Hematopoietic multipotent progenitor cell treated with erythropoietin and hydrocortisone succinate and interleukin-3 and kit ligand, for 17 days (in vitro differentiated cells): Measurements from ENCODE around the gene NMB.
A peak's percentile ranks its signal among the peaks of the same experiment; 100 is the strongest.
"Not testable (repeated sequence)": the region's sequence is repeated elsewhere in the genome, so short reads cannot be mapped to it uniquely, and the experiment has no call there.

Source experiments
- DNase-seq: peaks from one replicate; pipeline ENCODE4 v3.0.0-alpha.2; 2015; ENCODE audit warnings: low spot score

The NMB gene, protein sequence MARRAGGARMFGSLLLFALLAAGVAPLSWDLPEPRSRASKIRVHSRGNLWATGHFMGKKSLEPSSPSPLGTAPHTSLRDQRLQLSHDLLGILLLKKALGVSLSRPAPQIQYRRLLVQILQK

DNA sequence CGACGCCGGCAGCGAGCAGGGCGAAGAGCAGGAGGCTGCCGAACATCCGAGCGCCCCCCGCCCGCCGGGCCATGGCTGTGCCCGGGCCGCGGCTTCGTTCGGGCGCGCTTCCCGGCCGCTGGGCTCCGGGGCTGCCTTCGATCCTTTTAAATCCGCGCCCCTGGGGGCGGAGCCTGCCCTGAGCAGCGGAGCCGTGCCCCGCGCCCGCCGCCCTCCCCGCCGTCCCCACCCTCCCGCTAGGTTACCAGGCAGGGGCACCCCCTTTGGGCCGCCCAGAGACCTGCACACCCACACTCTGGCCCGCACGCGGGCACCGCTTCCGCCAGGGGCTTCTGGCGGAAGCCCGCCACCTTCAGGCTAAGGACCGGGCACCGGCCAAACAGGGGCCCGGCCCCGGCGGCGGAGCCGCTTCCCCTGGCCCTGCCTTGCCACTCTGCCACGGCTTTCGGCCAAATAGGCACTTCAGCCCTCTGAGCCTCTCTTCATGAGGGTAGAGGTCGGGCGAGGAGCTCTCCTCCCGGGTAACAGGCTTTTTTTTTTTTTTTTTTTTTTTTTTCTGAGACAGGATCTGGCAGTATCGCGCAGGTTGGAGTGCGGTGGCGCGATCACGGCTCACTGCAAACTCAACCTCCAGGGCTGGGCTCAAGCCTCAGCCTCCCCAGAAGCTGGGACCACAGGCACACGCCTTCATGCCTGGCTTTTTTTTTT, at the start of gene NMB:
TSS of gene NMB (minus strand) at position 120 of the 708 bp plus-strand sequence. CDS start at position 73, 47 bp downstream.
- peak; percentile 76 for DNase-seq

DNA sequence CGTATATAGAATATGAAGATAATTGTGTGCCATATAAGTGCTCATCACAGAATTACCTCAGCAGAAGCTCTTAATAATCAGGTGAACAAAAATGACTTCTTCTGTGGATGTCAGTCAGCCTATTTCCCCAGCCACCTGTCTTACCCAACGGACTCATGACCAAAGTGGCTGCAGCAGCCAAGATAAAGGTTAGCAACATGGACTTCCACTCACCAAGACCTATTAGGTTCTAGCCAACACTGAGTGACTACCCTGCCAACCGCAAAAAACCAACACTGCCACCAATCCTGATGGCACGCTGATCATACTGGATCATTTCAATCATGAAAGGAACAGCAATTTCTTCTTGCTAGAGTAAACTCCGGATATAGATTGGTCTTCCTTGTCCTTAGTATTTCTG, 45.8 kb upstream of the NMB start:
- no peak for DNase-seq

DNA sequence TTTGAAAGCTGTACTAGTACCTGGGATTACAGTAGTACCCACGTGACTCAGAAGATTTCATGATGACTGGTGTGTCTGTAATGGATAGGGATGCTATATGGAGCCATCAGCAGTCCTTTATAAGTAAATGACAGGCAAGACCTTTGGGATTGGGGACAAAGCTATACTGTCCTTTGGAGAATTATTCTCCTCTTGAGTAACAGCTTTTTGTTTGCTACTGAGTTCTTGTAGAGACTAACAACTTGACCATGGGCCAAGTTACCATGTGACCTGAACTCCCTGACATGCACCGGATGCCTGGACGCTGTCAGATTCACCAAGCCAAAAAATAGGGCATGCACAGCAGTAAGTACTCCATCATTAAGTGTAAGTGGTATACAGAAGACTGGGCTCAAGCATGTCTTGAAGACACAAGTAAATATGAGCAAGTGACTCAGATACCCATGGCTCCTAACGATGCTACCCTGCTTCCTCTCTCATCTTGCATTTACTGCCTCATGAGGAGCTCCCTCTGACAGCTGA, 45.0 kb upstream of the NMB start:
- no peak for DNase-seq

DNA sequence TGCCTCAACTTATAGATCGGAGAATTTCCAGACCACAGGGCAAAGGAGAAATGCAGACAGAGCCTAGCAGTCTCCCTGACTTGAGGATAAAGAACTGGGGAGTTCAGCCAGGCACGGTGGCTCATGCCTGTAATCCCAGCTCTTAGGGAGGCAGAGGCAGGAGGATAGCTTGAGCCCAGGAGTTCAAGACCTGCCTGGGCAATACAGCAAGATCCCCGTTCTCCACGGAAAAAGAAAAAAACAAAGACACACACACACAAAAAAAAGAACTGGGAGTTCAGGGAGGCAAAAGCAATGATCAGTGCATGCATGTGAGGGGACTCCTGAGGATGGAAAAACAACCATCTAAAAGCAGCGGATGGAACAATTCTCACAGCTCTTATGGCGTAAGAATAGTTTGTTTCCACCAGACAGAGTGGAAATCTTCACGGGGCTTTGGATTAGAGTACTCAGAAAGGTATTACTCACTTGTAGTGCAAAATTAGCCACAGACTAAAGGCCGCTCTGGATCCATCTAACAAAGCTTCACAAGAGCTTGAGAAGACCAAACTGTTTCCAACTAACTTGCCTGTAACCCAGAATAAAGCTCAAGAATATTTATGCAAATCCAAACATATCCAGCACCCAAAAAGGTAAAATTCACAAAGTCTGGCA, 41.7 kb upstream of the NMB start:
- no peak for DNase-seq

DNA sequence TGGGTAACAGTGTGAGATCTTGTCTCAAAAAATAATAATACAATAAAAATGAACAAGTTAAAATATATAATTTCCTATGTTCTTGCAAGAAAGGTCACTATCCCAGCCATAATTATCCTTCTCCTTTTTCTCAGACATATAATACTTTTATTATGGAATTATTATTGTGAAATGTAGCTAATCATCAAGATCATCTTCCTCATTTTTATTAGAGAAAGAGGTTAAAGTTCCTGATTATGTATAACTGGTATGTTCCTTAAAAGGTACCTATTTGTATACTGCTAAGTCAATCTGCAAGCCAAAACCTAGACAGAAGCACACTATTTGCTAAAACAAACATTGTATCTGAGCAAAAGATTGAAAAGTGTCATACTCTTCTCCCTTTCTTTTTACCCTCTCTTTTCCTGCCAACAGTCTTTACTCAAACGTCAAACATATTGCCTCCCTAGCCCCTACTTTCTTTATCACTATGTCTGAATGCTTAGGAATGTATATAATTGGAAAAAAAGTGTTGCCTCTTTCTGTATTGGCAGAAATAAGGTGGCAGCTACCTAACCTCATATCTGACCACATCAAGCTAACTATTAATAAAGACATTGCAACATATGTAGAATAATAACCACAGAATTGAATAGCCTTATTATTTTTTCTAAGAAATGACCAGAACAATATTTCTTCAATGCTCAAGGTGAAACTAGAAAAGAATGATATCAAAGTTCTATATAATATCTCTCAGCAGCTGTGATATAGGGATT, 39.4 kb upstream of the NMB start:
- no peak for DNase-seq

DNA sequence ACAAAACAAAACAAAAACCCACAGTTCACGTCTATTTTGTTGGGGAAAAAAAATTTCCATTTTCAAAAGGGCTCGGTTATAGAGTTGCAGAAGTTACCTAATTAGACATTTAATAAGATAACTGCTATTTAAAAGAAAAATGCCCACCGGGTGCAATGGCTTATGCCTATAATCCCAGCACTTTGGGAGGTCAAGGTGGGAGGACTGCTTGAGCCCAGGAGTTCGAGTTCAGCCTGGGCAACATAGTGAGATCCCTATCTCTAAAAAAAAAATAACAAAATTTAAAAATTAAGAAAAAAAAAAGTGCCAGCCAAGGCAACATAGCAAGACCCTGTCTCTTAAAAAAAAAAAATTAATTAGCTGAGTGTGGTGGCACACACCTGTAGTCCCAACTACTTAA, 38.8 kb upstream of the NMB start:
- DNase-seq = no peak

DNA sequence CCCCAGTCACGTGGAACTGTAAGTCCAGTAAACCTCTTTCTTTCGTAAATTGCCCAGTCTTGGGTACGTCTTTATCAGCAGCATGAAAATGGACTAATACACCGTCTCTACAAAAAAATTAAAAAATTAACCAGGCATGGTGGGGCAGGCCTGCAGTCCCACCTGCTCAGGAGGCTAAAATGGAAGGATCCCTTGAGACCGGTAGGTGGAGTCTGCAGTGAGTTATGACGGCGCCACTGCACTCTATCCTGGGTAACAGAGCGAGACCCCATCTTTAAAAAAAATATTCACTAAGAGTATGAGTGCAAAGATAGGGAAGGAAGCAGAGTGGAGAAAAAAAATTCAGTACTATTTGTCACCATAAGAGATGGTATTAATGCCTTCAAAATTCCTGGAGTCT, 32.3 kb upstream of the NMB start:
- no peak for DNase-seq

DNA sequence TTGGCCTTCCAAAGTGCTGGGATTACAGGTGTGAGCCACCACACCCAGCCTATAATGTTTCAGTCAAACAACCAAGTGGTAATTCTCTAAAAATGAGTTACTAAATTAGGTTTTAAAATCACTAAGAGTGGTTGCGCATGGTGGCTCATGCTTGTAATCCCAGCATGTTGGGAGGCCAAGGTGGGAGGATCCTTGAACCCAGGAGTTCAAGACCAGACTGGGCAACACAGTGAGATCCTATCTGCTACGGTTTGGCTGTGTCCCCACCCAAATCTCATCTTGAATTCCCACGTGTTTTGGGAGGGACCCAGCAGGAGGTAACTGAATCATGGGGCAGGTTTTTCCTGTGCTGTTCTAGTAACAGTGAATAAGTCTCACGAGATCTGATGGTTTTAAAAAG, 31.9 kb upstream of the NMB start:
- no peak for DNase-seq

DNA sequence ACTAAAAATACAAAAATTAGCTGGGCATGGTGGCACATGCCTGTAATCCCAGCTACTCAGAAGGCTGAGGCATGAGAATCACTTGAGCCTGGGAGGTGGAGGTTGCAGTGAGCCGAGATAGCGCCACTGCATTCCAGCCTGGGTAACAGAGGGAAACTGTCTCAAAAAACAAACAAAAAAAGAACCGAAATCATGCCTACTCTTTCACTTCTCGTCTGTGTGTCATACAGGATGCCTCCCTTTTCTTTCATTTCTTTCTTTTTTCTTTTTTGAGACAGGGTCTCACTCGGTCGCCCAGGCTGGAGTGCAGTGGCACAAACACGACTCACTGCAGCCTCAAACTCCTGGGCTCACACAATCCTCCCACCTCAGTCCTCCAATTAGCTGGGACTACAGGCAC, 28.4 kb upstream of the NMB start:
- not testable (repeated sequence) for DNase-seq

DNA sequence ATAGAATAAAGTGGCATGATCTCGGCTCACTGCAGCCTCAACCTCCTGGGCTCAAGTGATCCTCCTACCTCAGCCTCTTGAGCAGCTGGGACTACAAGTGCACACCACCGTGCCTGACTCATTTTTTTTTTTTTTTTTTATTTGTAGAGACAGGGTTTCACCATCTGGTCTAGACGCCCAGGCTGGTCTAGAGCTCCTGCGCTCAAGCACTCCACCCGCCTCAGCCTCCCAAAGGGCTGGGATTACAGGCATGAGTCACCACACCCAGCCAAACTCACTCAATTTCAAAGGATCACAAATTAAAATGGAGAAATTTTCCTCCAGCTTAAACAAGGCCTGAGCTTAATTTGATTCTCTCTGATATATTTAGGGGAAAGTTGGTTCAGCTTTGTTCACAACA, 27.3 kb upstream of the NMB start:
- DNase-seq = no peak

DNA sequence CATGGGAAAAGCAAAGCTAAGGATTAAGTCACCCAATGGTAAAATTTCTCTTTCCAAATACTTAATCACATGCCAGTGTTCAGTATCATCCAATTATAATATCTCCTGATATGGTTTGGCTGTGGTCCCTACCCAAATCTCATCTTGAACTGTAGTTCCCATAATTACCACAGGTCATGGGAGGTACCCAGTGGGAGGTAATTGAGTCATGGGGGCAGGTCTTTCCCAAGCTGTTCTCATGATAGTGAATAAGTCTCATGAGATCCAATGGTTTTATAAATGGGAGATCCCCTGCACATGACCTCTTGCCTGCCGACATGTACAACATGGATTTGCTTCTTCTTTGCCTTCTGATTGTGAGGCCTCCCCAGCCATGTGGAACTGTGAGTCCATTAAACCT, 26.1 kb upstream of the NMB start:
- no peak for DNase-seq

DNA sequence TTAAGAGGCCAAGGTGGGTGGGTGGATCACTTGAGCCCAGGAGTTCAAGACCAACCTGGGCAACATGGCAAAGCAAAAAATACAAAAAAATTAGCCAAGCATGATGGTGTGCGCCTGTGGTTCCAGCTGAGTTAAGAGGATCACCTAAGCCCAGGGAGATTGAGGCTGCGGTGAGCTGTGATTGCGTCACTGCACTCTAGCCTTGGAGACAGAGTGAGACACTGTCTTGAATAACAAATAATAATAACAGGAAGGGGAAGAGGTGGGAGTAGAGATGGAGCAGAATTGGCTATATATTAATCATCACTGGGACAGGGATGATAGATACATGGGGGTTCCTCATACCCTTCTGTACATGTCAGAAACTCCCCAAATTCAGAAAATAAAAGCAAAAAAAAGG, 23.8 kb upstream of the NMB start:
- DNase-seq = no peak

DNA sequence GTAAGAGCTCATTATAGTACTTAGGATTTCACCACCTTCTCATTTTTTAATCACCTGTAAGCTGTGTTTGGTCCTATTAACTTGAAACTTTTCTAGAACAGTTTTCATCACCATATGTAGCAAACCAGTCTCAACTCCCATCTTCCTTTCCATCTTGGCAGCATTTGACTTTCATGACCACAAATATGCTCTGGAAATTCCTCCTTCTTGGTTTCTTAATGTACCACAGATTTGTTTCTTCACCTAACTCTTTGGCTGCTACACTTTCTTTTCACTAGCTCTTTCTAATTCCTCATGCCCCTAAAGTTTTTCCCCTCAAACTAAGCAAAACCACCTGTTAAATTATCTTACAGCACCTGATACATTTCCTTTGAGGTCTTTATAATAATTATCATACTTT, 13.2 kb upstream of the NMB start:
- DNase-seq = no peak

DNA sequence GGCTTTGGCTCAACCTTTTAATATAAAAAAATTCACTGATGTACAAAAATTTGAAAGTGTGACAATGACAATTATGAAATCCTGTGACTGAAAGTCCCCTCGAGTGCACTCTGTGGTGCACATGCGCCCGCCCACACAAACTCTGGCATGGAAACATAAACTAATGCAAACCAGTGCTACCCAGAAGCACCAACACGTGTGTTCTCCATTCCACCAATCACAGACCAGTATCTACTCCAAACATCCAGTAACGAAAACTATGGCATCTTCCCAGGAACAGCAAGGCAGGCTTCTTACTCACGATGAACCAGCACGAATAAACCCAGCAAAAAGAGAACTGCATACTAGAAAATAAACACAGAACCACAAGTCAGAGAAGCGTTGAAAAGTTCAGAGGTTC, 11.7 kb upstream of the NMB start:
- DNase-seq = no peak

DNA sequence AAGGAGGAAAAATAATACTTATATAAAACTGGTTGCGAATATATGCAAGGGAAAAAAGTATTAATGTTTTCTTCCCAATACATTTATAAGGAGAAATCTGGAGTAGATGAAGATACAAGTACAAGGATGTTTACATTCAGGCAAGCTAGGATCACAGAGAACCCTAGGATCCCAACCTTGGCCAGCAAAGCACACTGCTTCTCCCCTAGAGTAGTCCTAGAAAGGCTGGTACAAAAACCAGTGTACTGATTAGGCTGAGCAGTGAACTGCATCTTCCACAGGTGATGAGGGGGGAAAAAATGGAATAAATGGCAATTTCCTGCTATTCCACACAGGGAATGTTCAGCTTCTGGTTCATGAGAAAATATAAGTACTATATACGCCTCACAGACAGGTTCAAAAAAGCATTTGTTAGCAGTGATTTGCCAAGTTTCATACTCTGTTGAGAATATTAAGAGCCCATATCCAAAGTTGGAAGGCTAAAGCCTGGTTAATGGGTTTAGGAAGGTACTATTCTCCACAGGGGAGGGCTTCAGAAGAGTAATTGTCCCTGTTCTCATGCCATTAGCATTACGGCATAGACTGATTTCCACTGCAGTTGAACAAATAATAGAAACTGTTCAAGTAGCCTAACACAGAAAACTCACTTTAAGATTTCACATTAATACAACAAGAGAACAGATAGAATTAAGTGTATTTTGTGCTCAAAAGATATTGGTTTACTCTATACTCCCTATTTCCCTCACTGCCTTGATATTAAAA, 10.4 kb upstream of the NMB start:
- no peak for DNase-seq

DNA sequence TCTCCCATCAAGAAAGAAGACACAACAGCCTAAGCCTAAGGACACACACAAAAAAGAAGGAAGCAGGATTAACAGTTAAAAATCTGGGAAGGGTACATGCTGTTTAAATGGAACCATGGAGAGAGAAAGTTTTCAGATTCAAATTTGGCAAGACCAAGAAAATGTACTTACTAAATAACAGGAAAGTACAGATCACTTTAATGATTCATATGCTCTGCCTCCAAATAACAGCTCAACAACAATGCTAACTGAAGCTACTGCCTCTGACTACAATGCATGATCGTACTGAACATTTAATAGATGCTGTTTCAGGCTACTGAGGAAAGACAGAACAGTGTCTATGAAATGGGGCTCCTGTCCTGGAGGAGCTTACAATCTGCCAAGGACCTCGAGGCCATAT, 8.4 kb upstream of the NMB start:
- no peak for DNase-seq

DNA sequence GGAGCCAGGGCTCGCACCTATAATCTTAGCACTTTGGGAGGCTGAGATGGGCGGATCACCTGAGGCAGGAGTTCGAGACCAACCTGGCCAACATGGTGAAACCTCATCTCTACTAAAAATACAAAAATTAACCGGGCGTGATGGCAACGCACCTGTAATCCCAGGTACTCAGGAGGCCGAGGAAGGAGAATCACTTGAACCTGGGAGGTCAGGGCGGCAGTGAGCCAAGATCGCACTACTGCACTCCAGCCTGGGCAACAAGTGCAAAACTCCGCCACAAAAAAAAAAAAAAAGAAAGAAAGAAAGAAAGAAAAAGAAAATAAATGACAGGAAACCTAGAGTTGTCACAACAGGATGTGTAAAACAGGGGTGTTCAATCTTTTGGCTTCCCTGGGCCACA, 3.0 kb upstream of the NMB start:
- no peak for DNase-seq

DNA sequence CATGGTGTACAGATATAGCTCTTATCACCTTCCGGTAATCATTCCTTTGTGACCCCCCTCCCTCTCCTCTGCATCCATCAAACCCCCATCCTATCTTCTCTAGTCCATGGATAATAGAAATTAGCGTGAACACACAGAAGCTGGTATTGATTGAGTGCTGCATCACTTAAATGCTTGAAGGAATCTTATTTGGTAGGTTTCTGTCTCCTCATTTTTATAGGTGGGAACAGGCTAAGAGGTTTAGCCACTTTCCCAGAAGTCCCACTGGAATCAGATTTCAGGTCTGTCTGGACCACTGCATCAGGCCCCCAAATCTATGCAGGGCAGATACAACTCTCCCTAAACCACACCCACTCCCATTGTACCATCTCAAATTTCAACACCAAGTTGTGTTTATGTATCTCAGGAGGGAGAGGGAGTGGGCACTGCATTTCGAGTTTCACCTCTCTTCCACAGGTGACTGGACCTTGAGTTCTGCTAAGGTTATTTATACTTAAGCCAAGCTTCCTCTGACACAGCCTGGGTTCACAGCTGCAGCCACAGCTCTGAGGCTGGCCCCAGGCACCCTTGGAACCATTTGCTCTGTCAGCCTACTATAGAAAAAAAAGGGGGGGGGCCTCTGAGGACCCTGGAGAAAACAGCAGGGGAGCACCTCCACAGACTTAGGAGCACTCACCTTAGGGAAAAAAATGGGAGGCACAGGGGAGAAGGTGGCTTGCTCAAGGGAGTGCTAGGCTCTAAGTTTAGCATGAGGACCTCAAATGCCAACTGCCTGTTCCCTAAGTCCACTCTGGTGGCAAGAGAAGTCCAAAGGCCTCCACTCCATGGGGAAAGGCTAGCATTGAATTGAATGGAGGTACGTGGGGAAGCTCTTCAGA, 2.1 kb upstream of the NMB start:
- DNase-seq = no peak

DNA sequence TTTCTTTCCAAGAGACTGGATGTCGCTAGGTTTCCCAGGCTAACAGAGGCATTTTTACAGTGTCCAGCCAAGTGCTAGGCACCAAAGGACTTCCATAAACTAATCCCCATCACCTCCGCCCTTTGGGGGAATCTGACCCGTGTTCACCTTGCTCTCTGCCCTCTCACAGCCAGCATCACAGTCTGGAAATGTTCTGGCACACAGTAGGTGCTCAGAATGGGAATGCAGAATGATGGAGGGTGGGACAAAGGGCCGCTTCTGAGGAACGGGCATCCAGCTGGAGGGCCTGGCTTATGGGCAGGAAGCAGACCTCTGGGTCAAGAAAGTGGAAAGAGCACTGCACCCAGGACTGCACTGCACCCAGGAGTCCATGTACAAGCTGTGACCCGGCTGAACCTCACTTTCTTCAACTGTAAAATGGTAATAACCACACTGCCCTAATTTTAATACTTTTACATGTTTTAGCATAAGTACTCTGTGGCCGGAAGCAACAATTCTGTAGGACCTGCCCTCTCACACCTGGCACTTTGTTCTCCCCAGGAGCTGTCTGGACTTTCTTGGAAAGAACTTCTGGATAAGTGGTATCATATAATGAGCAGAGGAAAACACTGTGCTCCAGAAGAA, 901 bp upstream of the NMB start:
- no peak for DNase-seq

DNA sequence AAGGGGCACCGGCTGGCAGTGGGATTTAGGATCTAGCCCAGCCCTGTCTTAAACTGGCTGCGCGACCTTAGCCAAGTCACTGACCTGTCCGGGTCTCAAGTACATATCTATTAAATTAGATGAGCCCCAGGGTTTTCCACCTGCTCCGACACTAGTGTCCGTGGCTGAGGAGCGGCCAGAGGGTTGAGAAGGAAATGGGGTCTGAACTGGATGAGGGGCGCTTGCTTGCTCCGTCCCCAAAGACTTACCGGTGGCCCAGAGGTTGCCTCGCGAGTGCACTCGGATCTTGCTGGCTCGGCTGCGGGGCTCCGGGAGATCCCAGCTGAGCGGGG, 285 bp downstream of the NMB start:
- no peak for DNase-seq

DNA sequence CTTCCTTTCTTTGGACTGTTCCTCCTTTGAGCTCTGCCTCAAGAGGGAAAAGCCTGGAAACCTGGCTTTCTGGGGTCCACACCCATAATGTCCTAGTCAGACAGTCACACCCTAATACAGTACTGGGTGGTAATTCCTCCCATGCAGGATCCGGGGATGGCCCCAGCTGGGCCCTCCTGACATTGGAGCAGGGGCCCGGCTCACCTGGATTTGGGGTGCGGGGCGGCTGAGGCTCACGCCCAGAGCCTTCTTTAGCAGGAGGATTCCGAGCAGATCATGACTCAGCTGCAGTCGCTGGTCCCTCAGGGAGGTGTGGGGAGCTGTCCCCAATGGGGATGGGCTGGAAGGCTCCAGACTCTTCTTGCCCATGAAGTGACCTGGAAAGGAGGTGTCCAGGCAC, 1.0 kb downstream of the NMB start:
- DNase-seq = no peak
